ENCODE data around the gene C1QTNF12.

The C1QTNF12 gene

GRCh38 chr1:1239614-1240347 is 6.7 kb downstream of the C1QTNF12 start:
- no peak for DNase-seq

- DNase-seq: no peak
These were observed 7.3 kb downstream of the C1QTNF12 start for GRCh38 chr1:1239227-1239613.

- DNase-seq: no peak
These were observed 7.8 kb downstream of the C1QTNF12 start for GRCh38 chr1:1238702-1239178.

GRCh38 chr1:1237874-1238701 is 8.4 kb downstream of the C1QTNF12 start:
- DNase-seq: no peak

GRCh38 chr1:1236945-1237873 is 9.3 kb downstream of the C1QTNF12 start:
- no peak for DNase-seq

GRCh38 chr1:1236176-1236763 is 10.3 kb downstream of the C1QTNF12 start:
- no peak for DNase-seq

GRCh38 chr1:1235016-1235744 is 11.3 kb downstream of the C1QTNF12 start:
- DNase-seq: no peak

- DNase-seq: no peak
These were observed 12.2 kb downstream of the C1QTNF12 start for GRCh38 chr1:1234180-1234808.

GRCh38 chr1:1233567-1233892 is 13.0 kb downstream of the C1QTNF12 start:
- DNase-seq: no peak

- DNase-seq: no peak
These were observed 13.5 kb downstream of the C1QTNF12 start for GRCh38 chr1:1232796-1233566.

- DNase-seq: no peak
These were observed 14.2 kb downstream of the C1QTNF12 start, which contains the start of gene B3GALT6 for GRCh38 chr1:1232208-1232795. B3GALT6 (plus strand) TSS chr1:1232237; CDS start chr1:1232279, 42 bp downstream.

- DNase-seq: peak; percentile 95 to 99
These were observed 14.9 kb downstream of the C1QTNF12 start, which contains the start of gene SDF4 for GRCh38 chr1:1231400-1232207. SDF4 (minus strand) TSS chr1:1232001; CDS start chr1:1228772, 3,229 bp downstream.

- DNase-seq: peak in 1 of 2 experiments; percentile 38
These were observed 15.7 kb downstream of the C1QTNF12 start for GRCh38 chr1:1230656-1231399.

- no peak for DNase-seq
These were observed 16.8 kb downstream of the C1QTNF12 start for GRCh38 chr1:1229770-1230169.

- DNase-seq: no peak
These were observed 17.8 kb downstream of the C1QTNF12 start for GRCh38 chr1:1228596-1229321.

GRCh38 chr1:1228187-1228586 is 18.3 kb downstream of the C1QTNF12 start:
- no peak for DNase-seq

- DNase-seq: no peak
These were observed 19.1 kb downstream of the C1QTNF12 start for GRCh38 chr1:1227386-1227785.
